ENCODE data around the gene METRNL.
A peak's percentile ranks its signal among the peaks of the same experiment; 100 is the strongest.
"Not testable (repeated sequence)": the region's sequence is repeated elsewhere in the genome, so short reads cannot be mapped to it uniquely, and the experiment has no call there.

The METRNL gene

GRCh38 chr17:83053021-83053681 lies 26.3 kb upstream of the METRNL start:
- TF ChIP-seq CTCF (conservative IDR thresholded peaks at IDR 0.05; ENCODE audit: low read depth, low read length): no peak
- DNase-seq (ENCODE audit: low read depth): peak; percentile 87
- no peak overlapping the region for H3K4me3 ChIP-seq (ENCODE audit: low read length)

- H3K4me3 ChIP-seq (ENCODE audit: low read length): no peak overlapping the region
- no peak for TF ChIP-seq CTCF (conservative IDR thresholded peaks at IDR 0.05; ENCODE audit: low read depth, low read length)
- no peak for DNase-seq (ENCODE audit: low read depth)
These were observed 25.5 kb upstream of the METRNL start for GRCh38 chr17:83053739-83054451.

- DNase-seq (ENCODE audit: low read depth): no peak
- TF ChIP-seq CTCF (conservative IDR thresholded peaks at IDR 0.05; ENCODE audit: low read depth, low read length): no peak
- no peak overlapping the region for H3K4me3 ChIP-seq (ENCODE audit: low read length)
These were observed 24.8 kb upstream of the METRNL start for GRCh38 chr17:83054518-83055125.

- DNase-seq (ENCODE audit: low read depth); H3K4me3 ChIP-seq (ENCODE audit: low read length): not testable (repeated sequence)
These were observed 24.2 kb upstream of the METRNL start for GRCh38 chr17:83055176-83055575.

- no peak overlapping the region for H3K4me3 ChIP-seq (ENCODE audit: low read length)
- TF ChIP-seq CTCF (conservative IDR thresholded peaks at IDR 0.05; ENCODE audit: low read depth, low read length): no peak
- DNase-seq (ENCODE audit: low read depth): peak; percentile 74
These were observed 23.4 kb upstream of the METRNL start for GRCh38 chr17:83055911-83056582.

GRCh38 chr17:83056583-83057396 lies 22.6 kb upstream of the METRNL start:
- no peak overlapping the region for H3K4me3 ChIP-seq (ENCODE audit: low read length)
- TF ChIP-seq CTCF (conservative IDR thresholded peaks at IDR 0.05; ENCODE audit: low read depth, low read length): no peak
- DNase-seq (ENCODE audit: low read depth): no peak

- no peak for TF ChIP-seq CTCF (conservative IDR thresholded peaks at IDR 0.05; ENCODE audit: low read depth, low read length)
- no peak for DNase-seq (ENCODE audit: low read depth)
- H3K4me3 ChIP-seq (ENCODE audit: low read length): no peak overlapping the region
These were observed 22.0 kb upstream of the METRNL start for GRCh38 chr17:83057397-83057761.

All from retinal pigment epithelial cell (primary cell).